Smooth muscle cell (in vitro differentiated cells): ENCODE measurements around the gene CD59. TPM values are rescaled to one million over a fixed set of nuclear protein-coding genes. Genes with fewer than 3 reads are reported as not detected.
A peak's percentile ranks its signal among the peaks of the same experiment; 100 is the strongest.

Source experiments
- DNase-seq: peaks from one replicate; lab custom pipeline; 2025; ENCODE audit not compliant: unreplicated experiment; lab: John Stamatoyannopoulos, UW
- H2AFZ ChIP-seq: fragments of 200-600 bp; sonication (generic); 2 replicates; pipeline ENCODE4 v1.6.0; 2016; ENCODE audit warnings: antibody characterized with exemption, low read depth, mild to moderate bottlenecking
- H3F3A ChIP-seq: fragments of 200-600 bp; sonication (generic); 2 replicates; pipeline ENCODE4 v1.6.0; 2017; ENCODE audit warnings: antibody characterized with exemption, low read depth
- H3K27ac ChIP-seq: fragments of 200-600 bp; sonication (generic); 2 replicates; pipeline ENCODE4 v1.5.1; 2016; ENCODE audit warnings: low read depth, mild to moderate bottlenecking
- H3K27me3 ChIP-seq: fragments of 200-600 bp; sonication (generic); 2 replicates; pipeline ENCODE4 v1.6.1; 2016; ENCODE audit warnings: low read depth, mild to moderate bottlenecking
- H3K36me3 ChIP-seq: fragments of 200-600 bp; sonication (generic); 2 replicates; pipeline ENCODE4 v1.5.1; 2016; ENCODE audit warnings: low read depth
- H3K4me1 ChIP-seq: fragments of 200-600 bp; sonication (generic); 2 replicates; pipeline ENCODE4 v1.5.1; 2016; ENCODE audit warnings: low read depth
- H3K4me2 ChIP-seq: fragments of 200-600 bp; sonication (generic); 2 replicates; pipeline ENCODE4 v1.6.0; 2016; ENCODE audit warnings: mild to moderate bottlenecking
- H3K4me3 ChIP-seq: fragments of 200-600 bp; sonication (generic); 2 replicates; pipeline ENCODE4 v1.5.1; 2016; ENCODE audit warnings: mild to moderate bottlenecking
- H3K79me2 ChIP-seq: fragments of 200-600 bp; sonication (generic); 2 replicates; pipeline ENCODE4 v1.6.0; 2016; ENCODE audit warnings: low read depth, mild to moderate bottlenecking
- H3K9ac ChIP-seq: fragments of 200-600 bp; sonication (generic); 2 replicates; pipeline ENCODE4 v1.6.0; 2016; ENCODE audit warnings: low read depth
- H3K9me3 ChIP-seq: fragments of 200-600 bp; sonication (generic); replicated peaks from 2 replicates; pipeline ENCODE4 v1.5.1; 2016; ENCODE audit warnings: low read depth
- H4K20me1 ChIP-seq: fragments of 200-600 bp; sonication (generic); 2 replicates; pipeline ENCODE4 v1.6.0; 2016; ENCODE audit warnings: low read depth
- WGBS: methylation state at CpG from one replicate; pipeline ENCODE4 v1.1.7; 2016; ENCODE audit warnings: low lambda C conversion rate; 5-methylcytosine and 5-hydroxymethylcytosine counted together
- polyA plus RNA-seq: library from polyadenylated mRNA; unstranded; fragments of >200 nt; fragmentation: Nextera tagmentation; extraction: Ambion mirVana; gene quantifications from 2 replicates; pipeline ENCODE4 v1.2.1, GENCODE V29; 2016
- total RNA-seq: library from RNA; depleted of rRNA; stranded (reverse); fragments of >200 nt; gene quantifications from 2 replicates; pipeline ENCODE4 v1.2.3, GENCODE V29; 2014
- TF ChIP-seq, protein P1 (sequence below): fragments of 200-600 bp; sonication (generic); IDR thresholded peaks from 2 replicates; pipeline ENCODE4 v1.5.1; 2017; ENCODE audit warnings: borderline replicate concordance, mild to moderate bottlenecking, antibody characterized with exemption; ENCODE audit not compliant: insufficient read depth, poor library complexity, severe bottlenecking

CD59 gene
- total and polyA plus RNA-seq, 2 experiments from 2014 or later, result 291 to 563 TPM

DNA sequence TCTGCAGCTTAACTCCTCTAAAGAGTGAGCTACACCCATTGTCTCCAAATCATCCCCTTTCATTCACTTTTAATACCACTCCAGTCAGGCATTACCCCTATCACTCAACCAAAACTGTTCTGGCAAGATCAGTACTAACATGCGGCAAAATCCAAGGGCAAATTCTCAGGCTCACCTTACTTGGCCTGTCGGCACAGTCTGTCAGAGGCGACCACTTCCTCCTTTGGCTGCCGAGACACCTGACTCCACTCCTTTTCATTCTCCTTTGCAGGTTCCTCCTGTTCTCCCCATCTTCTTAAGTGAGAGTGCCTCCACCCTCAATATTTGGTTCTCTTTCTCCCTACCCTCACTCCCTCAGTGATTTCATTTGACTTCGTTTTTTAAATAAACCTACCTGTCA, 39.8 kb downstream of the CD59 start:
- TF ChIP-seq, protein P1, sequence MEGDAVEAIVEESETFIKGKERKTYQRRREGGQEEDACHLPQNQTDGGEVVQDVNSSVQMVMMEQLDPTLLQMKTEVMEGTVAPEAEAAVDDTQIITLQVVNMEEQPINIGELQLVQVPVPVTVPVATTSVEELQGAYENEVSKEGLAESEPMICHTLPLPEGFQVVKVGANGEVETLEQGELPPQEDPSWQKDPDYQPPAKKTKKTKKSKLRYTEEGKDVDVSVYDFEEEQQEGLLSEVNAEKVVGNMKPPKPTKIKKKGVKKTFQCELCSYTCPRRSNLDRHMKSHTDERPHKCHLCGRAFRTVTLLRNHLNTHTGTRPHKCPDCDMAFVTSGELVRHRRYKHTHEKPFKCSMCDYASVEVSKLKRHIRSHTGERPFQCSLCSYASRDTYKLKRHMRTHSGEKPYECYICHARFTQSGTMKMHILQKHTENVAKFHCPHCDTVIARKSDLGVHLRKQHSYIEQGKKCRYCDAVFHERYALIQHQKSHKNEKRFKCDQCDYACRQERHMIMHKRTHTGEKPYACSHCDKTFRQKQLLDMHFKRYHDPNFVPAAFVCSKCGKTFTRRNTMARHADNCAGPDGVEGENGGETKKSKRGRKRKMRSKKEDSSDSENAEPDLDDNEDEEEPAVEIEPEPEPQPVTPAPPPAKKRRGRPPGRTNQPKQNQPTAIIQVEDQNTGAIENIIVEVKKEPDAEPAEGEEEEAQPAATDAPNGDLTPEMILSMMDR, result no peak
- WGBS, result 90% methylated on average over 5 of the region's 5 CpGs
- Histone ChIP-seq H3K9me3 (no peaks in the 10 kb centered on the region), H3K36me3 (no peaks in the 10 kb centered on the region), H2AFZ (no peak overlapping the region), H3F3A (peaks cover 12% of the 10 kb centered on the region), H3K4me1 (peaks cover 32% of the 10 kb centered on the region), H3K4me3 (no peak overlapping the region), H3K4me2 (no peak overlapping the region), H3K79me2 (no peaks in the 10 kb centered on the region), H3K9ac (no peak overlapping the region), H3K27me3 (no peaks in the 10 kb centered on the region), H3K27ac (no peak overlapping the region), H4K20me1 (no peaks in the 10 kb centered on the region)
- no peak for DNase-seq

DNA sequence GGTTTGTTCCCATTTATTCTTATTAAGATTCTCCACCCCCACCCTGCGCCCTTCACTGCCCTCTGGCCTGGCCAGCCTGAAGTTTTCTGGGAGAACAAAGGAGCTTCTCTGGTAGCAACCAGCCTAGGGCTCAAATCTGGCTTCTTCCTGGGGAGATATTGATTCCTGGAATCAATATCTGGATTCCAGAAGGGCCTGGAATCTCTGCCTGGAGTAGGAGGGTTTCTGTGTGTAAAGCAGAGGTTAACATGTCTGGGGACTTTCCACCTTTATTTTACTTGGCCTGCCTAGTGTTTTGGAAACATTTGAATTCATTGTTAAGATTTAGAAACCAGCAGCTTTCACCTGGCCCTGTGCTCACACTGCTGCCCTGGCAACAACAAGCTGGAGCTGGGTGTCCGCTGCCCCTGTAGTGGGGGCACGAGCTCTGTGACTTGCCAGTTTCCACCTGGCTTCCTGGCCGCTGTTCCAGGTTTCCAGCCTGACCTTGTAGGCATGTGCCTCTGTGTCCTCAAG, 41.1 kb downstream of the CD59 start:
- no peaks in the 10 kb centered on the region for H3K9me3 ChIP-seq
- no peaks in the 10 kb centered on the region for H3K79me2 ChIP-seq
- no peaks in the 10 kb centered on the region for H3K36me3 ChIP-seq
- peaks cover 36% of the 10 kb centered on the region for H3K4me1 ChIP-seq
- no peaks in the 10 kb centered on the region for H4K20me1 ChIP-seq
- H3K4me3 ChIP-seq, result no peak overlapping the region
- TF ChIP-seq, protein P1, result no peak
- no peak overlapping the region for H2AFZ ChIP-seq
- H3F3A ChIP-seq, result peaks cover 18% of the 10 kb centered on the region
- no peak overlapping the region for H3K27ac ChIP-seq
- no peak overlapping the region for H3K9ac ChIP-seq
- H3K4me2 ChIP-seq, result no peak overlapping the region
- H3K27me3 ChIP-seq, result no peaks in the 10 kb centered on the region
- DNase-seq, result no peak
- WGBS, result 95% methylated on average over 4 of the region's 4 CpGs

DNA sequence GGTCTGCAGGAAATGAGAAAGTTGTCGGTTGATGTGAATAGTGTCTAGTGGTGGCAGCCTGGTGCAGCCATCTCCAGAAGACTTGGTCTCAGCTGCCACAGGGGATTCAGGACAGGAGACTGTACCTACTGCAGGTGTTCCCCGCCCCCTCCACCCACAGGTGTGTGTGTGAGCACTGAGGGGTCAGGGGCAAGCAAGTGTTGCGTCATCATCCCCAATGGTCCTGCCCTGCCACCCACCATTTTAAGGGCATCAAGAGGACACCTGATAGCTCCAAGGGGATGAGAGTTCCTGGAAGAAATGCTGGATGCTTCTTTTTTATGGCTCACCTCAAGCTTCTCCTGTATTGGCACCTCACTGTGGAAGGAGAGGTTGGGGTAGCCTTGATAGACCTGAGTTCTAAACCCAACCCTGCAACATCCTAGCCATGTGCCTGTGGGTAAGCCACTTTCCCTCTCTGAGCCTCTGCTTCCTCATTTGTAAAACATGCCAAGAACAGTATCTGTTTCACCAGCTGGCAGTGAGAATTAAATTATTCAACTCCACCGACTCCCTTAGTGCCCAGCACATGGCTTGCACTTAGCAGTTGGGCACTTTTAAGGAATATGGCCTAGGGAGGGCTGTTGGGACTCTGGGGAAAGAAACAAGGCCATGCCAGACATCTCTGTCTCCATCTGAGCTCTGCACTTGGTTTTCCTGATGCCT, 41.7 kb downstream of the CD59 start:
- Histone ChIP-seq H3K4me1 (peaks cover 36% of the 10 kb centered on the region), H3K27ac (no peak overlapping the region), H2AFZ (no peak overlapping the region), H3K27me3 (no peaks in the 10 kb centered on the region), H3K4me3 (no peak overlapping the region), H3K4me2 (no peak overlapping the region), H3K9ac (no peak overlapping the region), H3K36me3 (no peaks in the 10 kb centered on the region), H3K9me3 (no peaks in the 10 kb centered on the region), H3F3A (peaks cover 16% of the 10 kb centered on the region), H3K79me2 (no peaks in the 10 kb centered on the region), H4K20me1 (no peaks in the 10 kb centered on the region)
- TF ChIP-seq, protein P1, result no peak
- 99% methylated on average over 4 of the region's 4 CpGs for WGBS
- DNase-seq, result no peak

DNA sequence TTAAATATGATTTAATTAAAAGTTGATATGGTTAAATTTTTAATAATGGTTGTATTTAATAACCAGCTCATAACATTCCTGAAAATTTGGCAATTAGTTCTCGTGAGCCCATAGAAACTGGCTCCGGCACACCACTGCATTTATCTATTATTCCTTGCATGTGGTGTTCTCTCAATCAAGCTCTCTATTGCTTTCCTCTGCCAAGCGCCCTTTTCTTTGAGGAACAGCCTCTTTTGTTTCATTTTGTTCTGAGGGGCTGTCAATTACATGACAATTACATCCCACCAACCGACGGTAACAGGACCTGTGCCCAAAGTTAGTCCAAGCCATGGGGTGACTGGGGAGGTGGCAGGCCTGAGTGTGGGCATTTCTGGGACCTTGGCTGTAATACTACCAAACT, 43.7 kb downstream of the CD59 start:
- peak overlapping the region; percentile 92 for H3K9ac ChIP-seq
- WGBS, result 76% methylated on average over 5 of the region's 5 CpGs
- H3K4me2 ChIP-seq, result peak overlapping the region; percentile 79
- H2AFZ ChIP-seq, result no peak overlapping the region
- peaks cover 34% of the 10 kb centered on the region for H3K4me1 ChIP-seq
- no peaks in the 10 kb centered on the region for H3K9me3 ChIP-seq
- H4K20me1 ChIP-seq, result no peaks in the 10 kb centered on the region
- H3K27me3 ChIP-seq, result no peaks in the 10 kb centered on the region
- no peaks in the 10 kb centered on the region for H3K36me3 ChIP-seq
- H3K4me3 ChIP-seq, result peak overlapping the region; percentile 27
- H3F3A ChIP-seq, result peaks cover 13% of the 10 kb centered on the region
- TF ChIP-seq, protein P1, result no peak
- DNase-seq, result no peak
- no peaks in the 10 kb centered on the region for H3K79me2 ChIP-seq
- H3K27ac ChIP-seq, result peak overlapping the region; percentile 100
